CD4-positive, alpha-beta T cell treated with Interleukin-15 for 4 hours (primary cell): ENCODE results near the gene SDSL.

Source experiments
- DNase-seq: peaks from one replicate; pipeline ENCODE4 v3.0.0-alpha.2; 2020; ENCODE audit warnings: low spot score

Gene SDSL

GRCh38 chr12:113449299-113449698, 27.1 kb downstream of the SDSL start:
- DNase-seq: no peak

GRCh38 chr12:113449839-113450238, 27.7 kb downstream of the SDSL start:
- DNase-seq: no peak

GRCh38 chr12:113452458-113452857, 30.3 kb downstream of the SDSL start:
- DNase-seq: no peak

- no peak for DNase-seq
Observed at GRCh38 chr12:113453330-113453729, 31.1 kb downstream of the SDSL start.

- no peak for DNase-seq
Observed at GRCh38 chr12:113456199-113456598, 34.0 kb downstream of the SDSL start.

- DNase-seq: no peak
Observed at GRCh38 chr12:113456761-113457160, 34.6 kb downstream of the SDSL start.

- no peak for DNase-seq
Observed at GRCh38 chr12:113457185-113457584, 35.0 kb downstream of the SDSL start.

- no peak for DNase-seq
Observed at GRCh38 chr12:113457710-113458109, 35.5 kb downstream of the SDSL start.

- no peak for DNase-seq
Observed at GRCh38 chr12:113459981-113460380, 37.8 kb downstream of the SDSL start.

- no peak for DNase-seq
Observed at GRCh38 chr12:113461666-113462065, 39.5 kb downstream of the SDSL start.

- peak; percentile 56 for DNase-seq
Observed at GRCh38 chr12:113462117-113462774, 40.1 kb downstream of the SDSL start.

GRCh38 chr12:113462998-113463745, 41.0 kb downstream of the SDSL start:
- DNase-seq: no peak

- no peak for DNase-seq
Observed at GRCh38 chr12:113463746-113464451, 41.7 kb downstream of the SDSL start.

GRCh38 chr12:113464452-113464775, 42.2 kb downstream of the SDSL start:
- DNase-seq: no peak

GRCh38 chr12:113464852-113465719, 42.9 kb downstream of the SDSL start:
- no peak for DNase-seq

- no peak for DNase-seq
Observed at GRCh38 chr12:113465808-113466453, 43.8 kb downstream of the SDSL start.

GRCh38 chr12:113466454-113467141, 44.4 kb downstream of the SDSL start:
- no peak for DNase-seq

GRCh38 chr12:113467142-113467501, 44.9 kb downstream of the SDSL start:
- no peak for DNase-seq

- DNase-seq: no peak
Observed at GRCh38 chr12:113467502-113468364, 45.6 kb downstream of the SDSL start.
